ENCODE results near the gene RPL29.

The RPL29 gene

GRCh38 chr3:51980253-51980652 lies 15.4 kb downstream of the RPL29 start:
- no peak for DNase-seq

DNA sequence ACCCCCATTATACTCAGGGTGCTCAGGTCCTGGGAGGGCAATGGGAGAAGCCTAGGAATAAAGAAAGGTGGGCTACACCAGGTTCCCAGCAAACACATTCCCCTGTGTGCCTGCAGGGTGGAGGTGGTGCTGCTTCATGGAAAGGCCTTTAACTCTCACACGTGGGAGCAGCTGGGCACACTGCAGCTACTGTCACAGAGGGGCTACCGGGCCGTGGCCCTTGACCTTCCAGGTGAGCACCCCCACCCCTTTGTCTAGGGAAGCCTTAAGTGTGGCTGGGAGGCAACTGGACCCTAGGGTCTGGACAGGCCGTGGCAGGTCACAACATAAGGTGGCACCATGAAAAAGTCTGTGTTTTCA lies 17.6 kb downstream of the RPL29 start:
- DNase-seq = no peak

DNA sequence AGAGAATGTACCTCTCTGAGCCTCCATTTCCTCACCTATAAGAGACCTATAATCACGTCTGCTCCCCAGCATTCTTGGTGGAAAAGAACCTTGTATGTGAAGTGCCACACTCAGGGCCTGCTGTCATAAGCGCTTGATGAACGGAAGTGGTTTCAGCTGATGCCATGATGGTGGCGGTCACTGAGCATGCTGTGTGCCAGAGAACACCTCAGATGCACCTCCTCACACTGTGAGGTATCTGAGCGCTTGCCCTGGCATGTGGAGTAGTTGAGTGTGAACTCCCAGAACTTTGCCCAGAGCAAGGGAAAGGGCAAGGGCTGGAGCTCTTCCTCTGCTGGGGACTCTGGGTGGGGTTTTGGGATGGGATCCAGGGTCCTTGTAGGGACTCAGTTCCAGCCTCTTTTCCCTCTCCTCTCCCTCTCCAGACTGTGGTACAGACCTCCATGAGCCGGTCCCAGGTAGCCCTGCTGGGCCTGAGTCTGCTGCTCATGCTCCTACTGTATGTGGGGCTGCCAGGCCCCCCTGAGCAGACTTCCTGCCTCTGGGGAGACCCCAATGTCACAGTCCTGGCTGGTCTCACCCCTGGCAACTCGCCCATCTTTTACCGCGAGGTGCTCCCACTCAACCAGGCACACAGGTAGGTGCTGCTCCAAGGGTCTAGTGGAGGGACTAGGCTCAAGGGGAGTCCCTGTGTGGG lies 18.1 kb downstream of the RPL29 start:
- no peak for DNase-seq

DNA sequence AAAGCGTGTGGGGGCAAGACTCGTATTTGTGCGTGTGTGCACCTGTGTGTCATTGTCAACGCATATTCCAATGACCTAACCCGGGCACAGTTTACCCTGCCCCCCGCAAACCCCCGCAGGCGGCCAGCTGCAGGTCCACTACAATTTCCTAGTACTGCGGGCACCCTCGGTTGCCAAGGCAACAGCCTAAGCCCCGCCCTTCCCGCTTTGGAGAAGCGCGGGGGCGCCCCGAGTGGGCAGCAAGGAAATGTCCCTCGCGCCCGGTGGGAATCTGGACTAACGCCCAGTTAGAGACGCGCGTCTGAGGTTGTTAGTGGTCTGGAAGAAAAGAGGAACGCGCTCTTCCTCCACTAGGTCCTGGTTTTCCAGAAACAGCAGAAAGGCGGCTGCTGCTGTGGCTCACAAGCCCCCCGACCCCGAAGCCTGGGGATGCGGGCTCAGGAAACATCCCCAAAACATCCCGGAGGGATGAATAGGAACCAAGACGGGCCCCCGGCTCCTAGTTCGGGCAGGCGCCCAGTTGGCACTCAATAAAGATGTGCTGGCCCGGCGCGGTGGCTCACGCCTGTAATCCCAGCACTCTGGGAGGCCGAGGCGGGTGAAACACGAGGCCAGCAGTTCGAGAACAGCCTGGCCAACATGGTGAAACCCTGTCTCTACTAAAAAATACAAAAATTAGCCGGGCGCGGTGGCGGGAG lies 19.7 kb downstream of the RPL29 start:
- DNase-seq = no peak

DNA sequence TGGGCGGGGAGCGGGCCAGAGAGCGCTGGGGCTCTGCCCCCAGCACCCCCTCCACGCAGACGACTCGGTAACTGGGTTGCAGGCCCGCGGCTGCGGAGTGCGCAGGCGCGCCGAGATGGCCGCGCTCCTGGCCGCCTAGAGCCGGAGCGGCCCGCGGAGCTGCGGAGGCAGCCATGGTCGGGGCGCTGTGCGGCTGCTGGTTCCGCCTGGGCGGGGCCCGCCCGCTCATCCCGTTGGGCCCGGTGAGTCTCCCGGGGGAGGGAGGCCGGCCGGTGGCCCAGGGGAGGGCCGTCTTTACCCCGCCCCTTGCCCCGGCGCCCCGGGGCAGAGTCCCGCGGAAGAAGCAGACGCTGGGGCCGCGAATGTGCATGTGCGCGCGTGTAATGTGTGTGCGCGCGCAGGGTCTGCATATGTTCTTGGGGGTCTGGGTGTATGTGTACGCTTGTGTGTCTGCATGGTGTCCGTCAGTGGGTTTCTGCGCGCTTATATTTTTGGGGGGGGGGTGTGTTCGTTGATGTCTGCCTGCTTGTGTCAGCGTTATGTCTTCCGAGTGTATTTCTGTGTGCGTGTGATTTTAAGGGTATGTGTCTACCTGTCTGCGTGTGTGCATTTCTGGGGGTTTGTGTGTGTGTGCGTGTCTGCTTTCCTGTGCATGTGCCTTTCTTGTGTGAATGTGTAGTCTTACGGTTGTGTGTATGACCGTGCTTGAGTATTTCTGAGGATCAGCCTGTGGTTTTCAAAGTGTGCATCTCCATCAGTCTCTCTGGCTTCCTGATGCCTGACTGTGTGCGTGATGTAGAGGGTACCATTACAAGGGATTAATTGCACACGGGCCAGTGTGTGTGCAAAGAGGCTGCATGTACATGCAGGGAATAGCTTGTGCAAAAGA lies 20.5 kb downstream of the RPL29 start, which contains the start of gene ABHD14A:
Gene ABHD14A (plus strand): TSS at position 102 of the 889 bp plus-strand sequence. CDS start 72 bp downstream, at position 174.
- DNase-seq = peak; percentile 11

- DNase-seq = no peak
Measured at GRCh38 chr3:51974277-51974962, 21.3 kb downstream of the RPL29 start.

- DNase-seq = no peak
Measured at GRCh38 chr3:51971350-51971749, 24.3 kb downstream of the RPL29 start.

DNA sequence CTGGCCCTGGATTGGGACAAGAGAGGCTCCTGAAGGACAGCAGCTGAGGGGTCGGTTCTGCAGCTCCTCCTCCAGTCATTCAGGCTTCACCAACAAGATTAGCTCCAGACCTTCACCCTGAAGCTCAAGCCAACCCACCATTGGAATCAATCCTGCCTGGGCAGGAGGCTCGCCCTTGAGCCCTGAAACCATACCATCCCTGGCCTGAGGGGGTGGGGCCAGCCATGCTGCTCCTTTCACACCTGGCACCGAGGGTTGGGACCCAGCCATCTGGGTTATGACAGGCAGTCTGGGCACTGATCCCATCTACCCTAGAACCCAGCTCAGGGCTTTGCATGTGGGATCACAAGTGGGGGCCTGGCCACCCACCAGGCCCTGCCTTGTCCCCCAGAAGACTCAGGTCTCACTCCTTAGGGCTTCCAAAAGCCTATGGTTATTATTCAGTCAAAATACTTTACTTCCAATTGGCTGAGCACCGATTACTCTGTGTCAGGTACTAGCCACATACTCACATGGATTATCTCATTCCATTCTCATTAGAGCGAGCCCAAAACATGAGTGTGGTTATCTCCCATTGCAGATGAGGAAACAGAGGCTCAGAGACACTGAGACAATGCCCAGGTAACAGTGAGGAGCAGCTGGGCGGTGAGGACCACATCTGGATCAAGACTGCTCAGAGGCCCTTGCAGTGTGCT lies 24.9 kb downstream of the RPL29 start:
- no peak for DNase-seq

- DNase-seq = no peak
Measured at GRCh38 chr3:51969841-51970240, 25.9 kb downstream of the RPL29 start.

DNA sequence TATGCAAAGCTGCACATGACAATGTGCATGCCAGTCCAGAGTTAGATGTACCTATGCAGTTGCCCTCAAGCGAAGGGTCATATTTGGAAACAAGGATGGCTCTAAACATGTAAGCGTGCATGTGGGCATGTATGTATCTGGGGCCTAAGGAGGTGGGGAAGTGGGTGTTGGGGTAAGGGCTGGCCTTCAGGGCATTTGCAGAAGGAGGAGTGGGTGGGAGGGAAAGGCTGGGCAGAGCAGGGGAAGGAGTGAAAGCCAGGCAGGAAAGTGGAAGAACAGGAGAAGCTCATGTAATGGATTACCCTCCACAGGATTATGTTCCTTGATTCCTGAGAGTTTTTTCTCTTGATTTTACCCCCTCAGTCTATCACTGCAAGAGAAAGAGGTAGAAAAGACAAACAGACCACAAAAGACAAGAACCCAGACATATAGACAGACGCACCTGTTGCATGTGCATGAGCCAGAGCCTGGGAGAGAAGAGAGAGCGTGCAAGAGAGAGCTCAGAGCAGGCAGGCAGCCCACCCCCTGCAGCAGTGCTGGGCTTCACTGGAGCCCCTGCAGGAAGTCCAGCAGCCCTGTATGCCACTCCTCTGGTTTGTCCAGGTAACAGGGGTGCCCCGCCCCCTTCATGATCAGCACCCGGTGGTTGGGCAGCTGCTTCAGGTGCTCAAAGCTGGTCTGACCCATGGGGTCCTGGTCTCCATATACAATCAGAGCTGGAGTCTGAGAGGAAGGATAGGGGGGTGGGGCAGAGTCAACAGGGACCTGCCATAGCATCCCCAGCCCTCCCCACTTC lies 26.6 kb downstream of the RPL29 start:
- DNase-seq = no peak

DNA sequence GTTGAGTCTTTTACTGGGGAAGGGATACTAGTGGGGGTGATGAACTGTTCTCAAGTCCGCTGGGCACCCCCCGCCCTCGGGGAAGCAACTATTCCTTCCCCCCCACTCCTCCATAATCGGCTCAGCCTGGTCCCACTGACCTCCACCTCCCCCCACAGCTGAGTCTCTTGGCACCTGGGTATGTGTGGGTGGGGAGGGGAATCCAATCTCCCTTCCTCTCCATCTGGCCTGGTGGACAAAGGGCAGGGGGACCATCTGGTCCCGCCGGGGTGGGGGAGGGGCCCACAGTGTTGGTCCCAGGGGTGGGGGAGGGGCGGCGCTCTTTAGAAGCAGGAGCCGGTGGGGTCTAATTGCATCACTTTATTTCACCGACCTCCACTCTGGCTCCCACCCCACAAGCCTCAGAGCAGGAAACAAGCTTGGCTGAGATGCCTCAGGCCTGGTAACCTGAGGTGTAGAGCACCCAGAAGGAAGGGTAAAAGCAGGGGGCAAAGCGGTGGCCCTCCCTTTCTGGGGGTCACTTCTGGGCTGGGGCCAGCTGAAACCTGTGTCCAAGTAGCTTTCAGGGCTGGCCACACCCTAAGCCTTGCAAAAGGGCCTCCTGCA lies 27.4 kb downstream of the RPL29 start:
- no peak for DNase-seq

DNA sequence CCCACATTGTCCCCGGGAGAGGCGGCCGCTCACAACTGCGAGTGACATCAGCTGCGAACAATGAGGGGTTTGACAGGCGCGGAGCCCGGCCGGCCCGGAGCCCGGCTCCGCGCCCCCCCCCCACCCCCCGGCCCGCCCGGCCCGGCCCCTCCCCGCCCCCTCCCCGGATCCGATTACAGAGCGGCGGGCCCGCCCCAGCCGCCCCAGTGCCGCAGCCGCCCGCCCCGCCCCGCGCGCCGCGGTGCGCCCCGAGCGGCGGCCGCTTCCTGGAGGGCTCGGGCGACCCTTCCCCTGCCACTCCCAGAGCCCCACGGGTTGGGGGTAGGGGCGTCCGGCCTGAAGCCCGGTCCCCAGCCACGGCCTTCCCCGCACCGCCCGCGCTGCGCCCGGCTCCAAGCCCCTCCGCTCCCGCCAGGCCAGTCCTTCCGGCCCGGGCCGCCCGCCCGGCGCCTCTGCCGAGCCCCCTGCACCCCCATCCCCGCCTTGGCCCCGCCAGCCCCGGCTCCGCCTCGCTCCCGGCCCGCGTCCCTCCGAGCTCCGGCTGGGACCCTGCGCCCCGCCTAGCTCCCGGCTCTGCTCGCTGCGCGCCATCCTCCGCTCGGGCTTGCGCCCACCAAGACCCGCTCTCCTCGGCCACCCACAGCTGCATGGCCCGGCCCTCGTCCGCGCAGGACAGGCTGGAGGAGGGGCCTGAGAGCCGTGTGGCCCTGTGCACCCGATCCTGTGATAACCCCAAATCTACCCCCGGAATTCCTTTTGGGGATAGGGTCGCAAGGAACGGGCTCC lies 28.1 kb downstream of the RPL29 start, which contains the start of gene PCBP4:
Gene PCBP4 (minus strand): TSS at position 71 of the 786 bp plus-strand sequence. CDS start 6,214 bp downstream, outside the sequence.
- no peak for DNase-seq

DNA sequence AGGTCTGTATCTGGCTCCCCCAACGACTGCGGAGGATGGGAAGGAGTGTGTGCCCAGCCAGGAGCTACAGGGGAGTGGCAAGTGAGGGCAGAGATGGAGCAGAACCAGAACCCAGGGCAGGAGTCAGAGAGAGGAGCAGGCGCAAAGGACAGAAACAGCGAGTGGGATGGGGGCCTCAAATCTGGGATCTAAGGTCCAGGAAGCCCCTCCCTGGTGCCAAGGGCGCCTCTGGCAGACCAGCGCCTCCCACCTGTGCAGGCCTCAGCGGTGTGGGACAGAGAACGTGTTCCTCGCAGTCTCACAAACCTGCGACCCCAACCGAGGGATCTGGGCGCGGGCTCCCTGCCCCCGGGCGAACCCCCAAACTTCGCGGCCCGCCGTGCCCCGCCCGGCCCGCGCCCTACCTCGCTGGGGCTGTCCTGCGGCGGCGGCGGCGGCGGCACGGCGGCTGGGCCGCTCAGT lies 28.7 kb downstream of the RPL29 start:
- no peak for DNase-seq

DNA sequence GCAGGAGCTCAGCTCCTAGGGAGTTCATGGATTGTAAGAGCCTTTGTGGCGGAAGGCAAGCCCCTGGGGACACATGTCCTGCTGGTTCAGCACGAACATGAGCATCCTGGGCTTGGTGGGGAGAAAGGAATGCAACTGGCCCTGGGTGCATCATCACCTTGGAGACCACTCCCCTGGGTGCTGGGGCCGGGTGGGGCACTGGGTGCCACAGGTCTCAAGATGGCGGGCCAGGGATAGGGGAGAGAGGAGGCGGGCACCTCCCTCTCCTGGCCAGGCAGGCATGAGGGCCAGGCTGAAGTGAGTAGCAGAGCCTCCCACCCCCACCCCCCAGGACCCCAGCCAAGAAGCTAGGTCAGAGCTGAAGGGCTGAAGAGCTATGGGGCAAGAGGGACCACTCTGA lies 29.2 kb downstream of the RPL29 start:
- DNase-seq = no peak

- no peak for DNase-seq
Measured at GRCh38 chr3:51966016-51966415, 29.7 kb downstream of the RPL29 start.

- no peak for DNase-seq
Measured at GRCh38 chr3:51964521-51964920, 31.2 kb downstream of the RPL29 start.

GRCh38 chr3:51963951-51964451 lies 31.7 kb downstream of the RPL29 start:
- DNase-seq = no peak

DNA sequence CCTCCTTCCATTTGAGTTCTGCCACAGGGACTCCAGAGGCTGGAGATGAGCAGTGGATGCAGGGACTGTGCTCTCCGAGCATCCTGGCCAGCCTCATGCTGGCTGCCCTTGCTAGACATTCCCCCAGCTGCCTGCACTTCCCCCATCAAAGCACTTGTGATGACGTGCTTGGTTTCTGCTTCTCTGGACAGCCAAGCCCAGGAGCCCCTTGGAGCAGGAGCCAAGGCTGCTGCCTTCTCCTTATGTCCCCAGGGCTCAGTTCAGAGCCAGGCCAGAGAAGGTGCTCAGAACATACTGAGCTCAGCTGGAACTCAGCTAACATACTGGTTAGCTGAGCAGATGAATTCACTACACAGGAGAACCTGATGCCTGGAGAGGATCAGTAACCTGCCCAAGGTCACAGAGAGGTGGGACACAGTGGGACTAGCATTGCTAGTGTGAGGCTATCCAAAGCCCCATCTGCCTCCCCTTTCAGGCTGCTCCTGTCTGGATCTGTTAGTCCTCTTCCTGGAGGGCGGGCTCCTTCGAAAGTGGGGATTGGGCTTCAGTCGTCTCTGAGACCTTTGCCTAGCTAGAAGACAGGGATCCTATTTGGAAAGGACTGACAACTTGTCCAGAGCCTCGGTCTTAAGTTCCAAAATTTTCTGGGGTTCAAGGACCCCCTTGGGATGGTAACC lies 32.7 kb downstream of the RPL29 start:
- DNase-seq = no peak
